ENCODE data around the gene MUC13.

Gene MUC13

GRCh38 chr3:124928333-124929202, 6.0 kb downstream of the MUC13 start:
- H3K27ac ChIP-seq = no peak overlapping the region
- peak; percentile 91 for TF ChIP-seq CTCF (IDR thresholded peaks at IDR 0.05)
- TF ChIP-seq ZFX (IDR thresholded peaks at IDR 0.05; ENCODE audit: borderline replicate concordance) = no peak

DNA sequence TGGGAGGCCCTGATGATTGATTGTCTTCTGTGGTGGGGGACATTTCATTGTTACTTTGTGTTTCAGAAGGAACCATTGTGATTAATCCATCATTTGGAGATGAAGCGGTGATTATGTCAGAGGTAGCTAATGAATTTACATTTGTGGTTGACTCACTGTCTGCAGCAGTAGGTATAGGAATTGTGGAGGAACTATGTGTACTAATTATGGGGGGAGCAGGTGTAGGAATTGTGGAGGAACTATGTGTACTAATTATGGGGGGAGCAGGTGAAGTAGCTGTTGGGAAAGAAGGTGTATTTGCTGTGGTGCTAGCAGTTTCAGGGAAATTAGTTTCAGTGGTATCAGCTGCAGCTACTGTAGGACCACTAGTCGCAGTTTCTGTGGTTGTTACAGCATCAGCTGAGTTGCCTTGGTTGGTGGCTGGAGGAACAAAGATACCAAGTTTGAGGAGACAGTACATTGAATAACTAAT, 6.9 kb downstream of the MUC13 start:
- no peak for TF ChIP-seq ZFX (IDR thresholded peaks at IDR 0.05; ENCODE audit: borderline replicate concordance)
- no peak for TF ChIP-seq CTCF (IDR thresholded peaks at IDR 0.05)
- no peak overlapping the region for H3K27ac ChIP-seq

DNA sequence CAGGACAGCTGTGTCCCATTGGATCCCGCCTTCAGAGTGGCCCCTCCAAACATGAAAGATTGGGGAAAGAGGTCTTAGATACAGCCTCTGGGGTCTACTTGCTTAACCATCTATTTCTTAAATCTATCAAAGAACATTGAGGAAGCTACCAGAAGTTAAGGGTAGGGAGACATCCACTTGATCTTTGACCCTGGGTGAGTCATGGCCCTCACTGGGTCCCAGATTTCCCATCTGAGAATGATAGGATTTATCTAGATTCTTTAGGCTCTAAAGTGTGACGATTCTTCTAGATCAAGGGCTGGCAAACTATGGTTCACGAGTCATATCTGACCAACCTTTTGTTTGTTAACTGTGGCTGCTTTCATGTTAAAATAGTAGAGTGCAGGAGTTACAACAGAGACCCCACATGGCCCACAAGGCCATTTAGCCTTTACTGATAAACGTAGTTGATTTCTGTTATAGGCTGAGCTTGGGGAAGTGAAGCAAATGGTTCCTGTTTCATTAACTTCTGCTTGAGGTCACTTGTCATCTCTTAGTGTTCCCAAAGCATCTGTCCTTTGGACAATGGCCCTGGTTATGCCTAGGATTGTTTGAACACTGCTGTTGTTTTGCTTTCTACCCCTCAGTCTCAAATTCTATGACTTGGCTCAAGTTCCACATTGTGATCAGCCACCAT, 8.0 kb downstream of the MUC13 start:
- no peak for TF ChIP-seq CTCF (IDR thresholded peaks at IDR 0.05)
- TF ChIP-seq ZFX (IDR thresholded peaks at IDR 0.05; ENCODE audit: borderline replicate concordance) = no peak
- no peak overlapping the region for H3K27ac ChIP-seq

- TF ChIP-seq CTCF (IDR thresholded peaks at IDR 0.05) = no peak
- no peak for TF ChIP-seq ZFX (IDR thresholded peaks at IDR 0.05; ENCODE audit: borderline replicate concordance)
- H3K27ac ChIP-seq = peak overlapping the region; percentile 39
Measured at GRCh38 chr3:124924741-124925140, 9.8 kb downstream of the MUC13 start.

GRCh38 chr3:124923833-124924232, 10.7 kb downstream of the MUC13 start:
- TF ChIP-seq CTCF (IDR thresholded peaks at IDR 0.05) (no peak), ZFX (IDR thresholded peaks at IDR 0.05; ENCODE audit: borderline replicate concordance) (no peak)
- peak overlapping the region; percentile 39 for H3K27ac ChIP-seq

DNA sequence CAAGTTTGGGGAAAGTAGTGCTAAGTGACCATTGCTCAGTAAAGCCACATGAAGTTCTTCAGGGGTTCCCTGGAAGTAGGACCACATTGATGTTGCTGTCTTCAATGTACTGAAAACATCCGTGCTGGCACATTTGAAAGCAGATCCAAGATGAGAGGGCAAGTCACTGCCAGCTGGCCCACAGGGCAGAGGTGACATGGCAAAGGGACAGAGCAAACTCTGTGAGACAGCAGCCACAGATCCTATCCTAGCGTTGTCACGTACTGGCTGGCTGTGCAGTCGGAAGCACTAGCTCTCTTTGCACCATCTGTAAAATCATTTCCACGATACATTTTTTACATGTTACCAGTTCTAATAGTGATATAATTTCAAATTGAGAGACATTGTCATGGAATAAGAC, 13.8 kb downstream of the MUC13 start:
- H3K27ac ChIP-seq = no peak overlapping the region
- TF ChIP-seq ZFX (IDR thresholded peaks at IDR 0.05; ENCODE audit: borderline replicate concordance) (no peak), CTCF (IDR thresholded peaks at IDR 0.05) (no peak)

GRCh38 chr3:124919756-124920155, 14.8 kb downstream of the MUC13 start:
- H3K27ac ChIP-seq = no peak overlapping the region
- no peak for TF ChIP-seq ZFX (IDR thresholded peaks at IDR 0.05; ENCODE audit: borderline replicate concordance)
- TF ChIP-seq CTCF (IDR thresholded peaks at IDR 0.05) = no peak
